Stimulated activated naive B cell treated with anti-CD40 and anti-IgM and Interleukin-4, amounts not matched to agents 10 μg/mL and 1 μg/mL and 100 μg/mL, for 72 hours (primary cell): ENCODE data around the gene C2CD4D.
"Not testable (repeated sequence)": the region's sequence is repeated elsewhere in the genome, so short reads cannot be mapped to it uniquely, and the experiment has no call there.

Experiments used
- ATAC-seq, 2 donors: fragments of 150-1000 bp; cut with Tn5 transposase; replicated peaks; 2 replicates each; pipeline ENCODE4 v1.10.0; 2021; ENCODE audit warnings: moderate library complexity in 1 of 2
- DNase-seq: peaks from one replicate; pipeline ENCODE4 v3.0.0; 2021
- H3K27ac Mint-ChIP-seq: one replicate; pipeline ENCODE4 v1.8.0; 2022; ENCODE audit warnings: mild to moderate bottlenecking, mixed read lengths
- H3K27me3 Mint-ChIP-seq, 2 donors: one replicate each; pipeline ENCODE4 v1.8.0; 2022; ENCODE audit warnings: mixed read lengths in 2 of 2
- H3K36me3 Mint-ChIP-seq, 2 donors: one replicate each; pipeline ENCODE4 v1.8.0; 2022; ENCODE audit warnings: mixed read lengths in 2 of 2, mild to moderate bottlenecking in 1 of 2
- H3K4me1 Mint-ChIP-seq, 2 donors: one replicate each; pipeline ENCODE4 v1.8.0; 2022; ENCODE audit warnings: mixed read lengths in 2 of 2, mild to moderate bottlenecking in 1 of 2
- H3K4me3 Mint-ChIP-seq, 2 donors: one replicate each; pipeline ENCODE4 v1.8.0; 2022; ENCODE audit warnings: mild to moderate bottlenecking in 2 of 2, mixed read lengths in 2 of 2, moderate library complexity in 1 of 2
- H3K9me3 Mint-ChIP-seq, 2 donors: one replicate each; pipeline ENCODE4 v1.8.0; 2022; ENCODE audit warnings: mixed read lengths in 2 of 2, mild to moderate bottlenecking in 1 of 2

C2CD4D gene

GRCh38 chr1:151868486-151868885 is 28.9 kb upstream of the C2CD4D start:
- H3K27ac Mint-ChIP-seq = no peak overlapping the region
- no peaks in the 10 kb centered on the region for H3K9me3 Mint-ChIP-seq
- peaks cover 9 to 19% of the 10 kb centered on the region in 2 donors for H3K27me3 Mint-ChIP-seq
- peaks cover 6 to 12% of the 10 kb centered on the region in 2 donors for H3K36me3 Mint-ChIP-seq
- peaks cover 7 to 10% of the 10 kb centered on the region in 2 donors for H3K4me1 Mint-ChIP-seq
- ATAC-seq = no peak
- DNase-seq = no peak
- H3K4me3 Mint-ChIP-seq = no peak overlapping the region

GRCh38 chr1:151867765-151868411 is 28.3 kb upstream of the C2CD4D start:
- Mint-ChIP-seq H3K4me3 (no peak overlapping the region), H3K4me1 (peaks cover 4 to 10% of the 10 kb centered on the region in 2 donors), H3K27me3 (peaks cover 9 to 19% of the 10 kb centered on the region in 2 donors), H3K27ac (no peak overlapping the region), H3K9me3 (no peaks in the 10 kb centered on the region), H3K36me3 (peaks cover 3 to 6% of the 10 kb centered on the region in 2 donors)
- no peak for DNase-seq
- ATAC-seq = no peak

GRCh38 chr1:151867321-151867720 is 27.7 kb upstream of the C2CD4D start:
- Mint-ChIP-seq H3K27me3 (peaks cover 13 to 23% of the 10 kb centered on the region in 2 donors), H3K36me3 (peaks cover 3% of the 10 kb centered on the region in 2 donors), H3K9me3 (no peaks in the 10 kb centered on the region), H3K4me3 (no peak overlapping the region), H3K4me1 (peaks cover 4 to 10% of the 10 kb centered on the region in 2 donors), H3K27ac (no peak overlapping the region)
- DNase-seq (no peak), ATAC-seq (no peak)

GRCh38 chr1:151864411-151864810 is 24.8 kb upstream of the C2CD4D start:
- no peak for ATAC-seq
- Mint-ChIP-seq H3K4me3 (no peak overlapping the region), H3K36me3 (no peaks in the 10 kb centered on the region), H3K4me1 (peaks cover 21 to 28% of the 10 kb centered on the region in 2 donors), H3K9me3 (no peaks in the 10 kb centered on the region), H3K27ac (no peak overlapping the region), H3K27me3 (peaks cover 13 to 17% of the 10 kb centered on the region in 2 donors)
- DNase-seq = no peak

GRCh38 chr1:151862604-151863003 is 23.0 kb upstream of the C2CD4D start:
- no peak for DNase-seq
- no peak for ATAC-seq
- H3K27ac Mint-ChIP-seq = no peak overlapping the region
- no peak overlapping the region for H3K4me3 Mint-ChIP-seq
- peaks cover 11 to 13% of the 10 kb centered on the region in 2 donors for H3K27me3 Mint-ChIP-seq
- peaks cover 32 to 33% of the 10 kb centered on the region in 2 donors for H3K4me1 Mint-ChIP-seq
- H3K36me3 Mint-ChIP-seq = no peaks in the 10 kb centered on the region
- no peaks in the 10 kb centered on the region for H3K9me3 Mint-ChIP-seq

- Mint-ChIP-seq H3K4me3 (peak overlapping the region in 1 of 2 donors; percentile 38), H3K36me3 (peaks cover 0 to 6% of the 10 kb centered on the region in 2 donors)
These were observed 21.0 kb upstream of the C2CD4D start for GRCh38 chr1:151860504-151861187.

GRCh38 chr1:151859891-151860293 is 20.3 kb upstream of the C2CD4D start:
- peaks cover 4 to 6% of the 10 kb centered on the region in 2 donors for H3K27me3 Mint-ChIP-seq
- peak; percentile 55 for DNase-seq
- peak overlapping the region; percentile 81 for H3K27ac Mint-ChIP-seq
- ATAC-seq = peak; percentile 87 to 89
- H3K4me1 Mint-ChIP-seq = peaks cover 30 to 40% of the 10 kb centered on the region in 2 donors
- H3K4me3 Mint-ChIP-seq = peak overlapping the region; percentile 29 to 38
- no peaks in the 10 kb centered on the region for H3K9me3 Mint-ChIP-seq
- peaks cover 0 to 6% of the 10 kb centered on the region in 2 donors for H3K36me3 Mint-ChIP-seq

More at GRCh38 chr1:151860504-151861187, 21.0 kb upstream of the C2CD4D start:
- no peak for DNase-seq
- no peak for ATAC-seq
- no peaks in the 10 kb centered on the region for H3K9me3 Mint-ChIP-seq
- peak overlapping the region; percentile 81 for H3K27ac Mint-ChIP-seq
- peaks cover 11 to 13% of the 10 kb centered on the region in 2 donors for H3K27me3 Mint-ChIP-seq
- H3K4me1 Mint-ChIP-seq = peaks cover 34 to 40% of the 10 kb centered on the region in 2 donors

- DNase-seq (no peak), ATAC-seq (no peak)
- peak overlapping the region in 1 of 2 donors; percentile 34 for H3K4me3 Mint-ChIP-seq
- no peaks in the 10 kb centered on the region for H3K9me3 Mint-ChIP-seq
- H3K4me1 Mint-ChIP-seq = peaks cover 30 to 40% of the 10 kb centered on the region in 2 donors
- H3K36me3 Mint-ChIP-seq = peaks cover 0 to 6% of the 10 kb centered on the region in 2 donors
- peak overlapping the region; percentile 25 for H3K27ac Mint-ChIP-seq
- H3K27me3 Mint-ChIP-seq = peaks cover 4 to 5% of the 10 kb centered on the region in 2 donors
These were observed 19.5 kb upstream of the C2CD4D start for GRCh38 chr1:151858886-151859665.

- H3K4me1 Mint-ChIP-seq = peaks cover 30 to 40% of the 10 kb centered on the region in 2 donors
- H3K4me3 Mint-ChIP-seq = no peak overlapping the region
- peak overlapping the region; percentile 25 for H3K27ac Mint-ChIP-seq
- H3K9me3 Mint-ChIP-seq = no peaks in the 10 kb centered on the region
- no peak for DNase-seq
- H3K36me3 Mint-ChIP-seq = peaks cover 0 to 6% of the 10 kb centered on the region in 2 donors
- peaks cover 5 to 9% of the 10 kb centered on the region in 2 donors for H3K27me3 Mint-ChIP-seq
- no peak for ATAC-seq
These were observed 18.6 kb upstream of the C2CD4D start for GRCh38 chr1:151858030-151858746.

GRCh38 chr1:151855933-151856332 is 16.3 kb upstream of the C2CD4D start:
- peaks cover 9 to 19% of the 10 kb centered on the region in 2 donors for H3K27me3 Mint-ChIP-seq
- peaks cover 6% of the 10 kb centered on the region in 2 donors for H3K36me3 Mint-ChIP-seq
- DNase-seq (no peak), ATAC-seq (no peak)
- H3K4me1 Mint-ChIP-seq = peaks cover 26 to 37% of the 10 kb centered on the region in 2 donors
- H3K27ac Mint-ChIP-seq = no peak overlapping the region
- H3K4me3 Mint-ChIP-seq = no peak overlapping the region
- H3K9me3 Mint-ChIP-seq = no peaks in the 10 kb centered on the region

- H3K9me3 Mint-ChIP-seq, H3K4me3 Mint-ChIP-seq, DNase-seq, H3K36me3 Mint-ChIP-seq, H3K27ac Mint-ChIP-seq, ATAC-seq: not testable (repeated sequence)
- peaks cover 23 to 33% of the 10 kb centered on the region in 2 donors for H3K4me1 Mint-ChIP-seq
- peaks cover 11 to 22% of the 10 kb centered on the region in 2 donors for H3K27me3 Mint-ChIP-seq
These were observed 15.9 kb upstream of the C2CD4D start for GRCh38 chr1:151855516-151855915.

- H3K9me3 Mint-ChIP-seq = no peaks in the 10 kb centered on the region
- ATAC-seq (no peak), DNase-seq (no peak)
- H3K27me3 Mint-ChIP-seq = peaks cover 19 to 30% of the 10 kb centered on the region in 2 donors
- H3K27ac Mint-ChIP-seq = no peak overlapping the region
- no peak overlapping the region for H3K4me3 Mint-ChIP-seq
- peaks cover 15 to 24% of the 10 kb centered on the region in 2 donors for H3K4me1 Mint-ChIP-seq
- H3K36me3 Mint-ChIP-seq = peaks cover 6 to 16% of the 10 kb centered on the region in 2 donors
These were observed 15.0 kb upstream of the C2CD4D start for GRCh38 chr1:151854658-151855057.

GRCh38 chr1:151853411-151853943 is 13.9 kb upstream of the C2CD4D start, which contains the start of gene THEM5:
Gene THEM5 (minus strand): TSS chr1:151853712. CDS start chr1:151853565, 147 bp downstream.
- H3K4me1 Mint-ChIP-seq = peaks cover 10 to 12% of the 10 kb centered on the region in 2 donors
- DNase-seq (no peak), ATAC-seq (no peak)
- H3K9me3 Mint-ChIP-seq = no peaks in the 10 kb centered on the region
- no peak within 1 kb of the TSS for H3K4me3 Mint-ChIP-seq
- H3K36me3 Mint-ChIP-seq = peaks cover 9 to 20% of the 10 kb centered on the region in 2 donors
- no peak within 1 kb of the TSS for H3K27ac Mint-ChIP-seq
- H3K27me3 Mint-ChIP-seq = peaks cover 24 to 35% of the 10 kb centered on the region in 2 donors
